Mesendoderm (in vitro differentiated cells): ENCODE measurements around the gene DST.

ENCODE experiments used
- DNase-seq: peaks from one replicate; pipeline ENCODE4 v3.0.0; 2013
- H2AK5ac ChIP-seq: 2 replicates; pipeline ENCODE4 v1.6.1; 2013; ENCODE audit warnings: low read length, inconsistent platforms
- H2BK120ac ChIP-seq: 2 replicates; pipeline ENCODE4 v1.6.1; 2013; ENCODE audit warnings: low read depth, mild to moderate bottlenecking, low read length, moderate library complexity, mixed read lengths
- H2BK15ac ChIP-seq: replicated peaks from 2 replicates; pipeline ENCODE4 v1.6.1; 2013; ENCODE audit warnings: low read depth, mild to moderate bottlenecking, moderate library complexity
- H2BK5ac ChIP-seq: 2 replicates; pipeline ENCODE4 v1.6.1; 2013; ENCODE audit warnings: low read length, inconsistent platforms
- H3K18ac ChIP-seq: 2 replicates; pipeline ENCODE4 v1.6.1; 2013; ENCODE audit warnings: mild to moderate bottlenecking, low read length, mixed read lengths
- H3K23ac ChIP-seq: one replicate; pipeline ENCODE4 v1.6.1; 2013; ENCODE audit warnings: low read length
- H3K27ac ChIP-seq: 2 replicates; pipeline ENCODE4 v1.5.1; 2013; ENCODE audit warnings: low read depth, mild to moderate bottlenecking, inconsistent platforms, low read length, moderate library complexity
- H3K27me3 ChIP-seq: 2 replicates; pipeline ENCODE4 v1.6.1; 2013; ENCODE audit warnings: low read length, control low read depth, mild to moderate bottlenecking, inconsistent platforms; ENCODE audit not compliant: insufficient read depth, poor library complexity
- H3K36me3 ChIP-seq: 2 replicates; pipeline ENCODE4 v1.6.1; 2013; ENCODE audit warnings: low read length, inconsistent platforms; ENCODE audit not compliant: control insufficient read depth, insufficient read depth
- H3K4ac ChIP-seq: one replicate; pipeline ENCODE4 v1.6.1; 2013; ENCODE audit warnings: low read depth, mild to moderate bottlenecking, low read length, moderate library complexity
- H3K4me1 ChIP-seq: 2 replicates; pipeline ENCODE4 v1.6.1; 2013; ENCODE audit warnings: low read depth, low read length, inconsistent platforms; ENCODE audit not compliant: control insufficient read depth
- H3K4me2 ChIP-seq: 2 replicates; pipeline ENCODE4 v1.6.1; 2013; ENCODE audit warnings: low read length
- H3K4me3 ChIP-seq: 2 replicates; pipeline ENCODE4 v1.5.1; 2013; ENCODE audit warnings: mild to moderate bottlenecking, low read length
- H3K56ac ChIP-seq: one replicate; pipeline ENCODE4 v1.6.1; 2013; ENCODE audit warnings: low read length
- H3K79me1 ChIP-seq: 2 replicates; pipeline ENCODE4 v1.6.1; 2013; ENCODE audit warnings: low read length, inconsistent platforms
- H3K79me2 ChIP-seq: 2 replicates; pipeline ENCODE4 v1.6.1; 2013; ENCODE audit warnings: mild to moderate bottlenecking, low read length; ENCODE audit not compliant: control insufficient read depth, insufficient read depth
- H3K9ac ChIP-seq: 2 replicates; pipeline ENCODE4 v1.6.1; 2013; ENCODE audit warnings: low read length, inconsistent platforms
- H4K5ac ChIP-seq: one replicate; pipeline ENCODE4 v1.6.1; 2013; ENCODE audit warnings: low read length
- H4K8ac ChIP-seq: one replicate; pipeline ENCODE4 v1.6.1; 2013; ENCODE audit warnings: low read depth, mild to moderate bottlenecking, control low read depth, low read length, moderate library complexity
- WGBS: extraction: QIAGEN DNeasy Blood & Tissue Kit; methylation state at CpG from one replicate; pipeline ENCODE4 v1.1.7; 2013; ENCODE audit warnings: low lambda C conversion rate, missing lambda C conversion rate; ENCODE audit not compliant: insufficient coverage; ENCODE audit errors: extremely low coverage; 5-methylcytosine and 5-hydroxymethylcytosine counted together

DST gene

DNA sequence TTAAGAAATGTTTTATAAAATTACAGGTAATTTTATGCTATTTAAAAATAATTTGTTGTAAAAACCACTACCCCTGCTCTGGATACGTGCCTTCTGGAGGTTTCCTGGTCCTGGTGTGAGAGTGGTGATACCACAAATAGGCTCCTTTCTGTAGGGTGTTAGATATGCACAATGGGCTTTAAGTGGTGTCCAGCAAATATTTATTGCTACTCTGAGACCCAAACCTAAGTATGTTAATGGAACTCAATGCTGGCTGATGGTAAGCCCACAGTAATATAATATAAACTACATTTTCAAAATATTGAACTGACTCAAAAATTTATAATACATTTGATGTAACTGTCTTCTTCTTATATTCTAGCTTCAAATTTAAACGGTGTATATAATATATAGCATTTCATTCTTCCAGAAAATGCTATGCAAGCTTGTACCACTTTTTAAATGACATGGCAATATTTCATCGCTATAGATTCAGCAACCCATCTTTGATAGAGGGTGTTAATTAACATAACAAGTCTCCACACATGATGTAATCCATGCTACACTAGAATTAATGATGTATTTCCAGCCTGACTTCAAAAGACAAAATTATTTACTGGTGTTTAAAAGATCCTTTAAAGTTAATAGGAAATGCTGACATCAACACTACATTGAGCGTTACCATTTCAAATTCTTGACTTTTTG, 161.9 kb downstream of the DST start:
- no peak overlapping the region for H3K9ac ChIP-seq
- no peak overlapping the region for H2BK15ac ChIP-seq
- H3K79me1 ChIP-seq = no peaks in the 10 kb centered on the region
- no peaks in the 10 kb centered on the region for H3K27me3 ChIP-seq
- no peak overlapping the region for H2BK5ac ChIP-seq
- no peak overlapping the region for H2AK5ac ChIP-seq
- DNase-seq = no peak
- no peaks in the 10 kb centered on the region for H3K79me2 ChIP-seq
- no peak overlapping the region for H3K23ac ChIP-seq
- H3K4ac ChIP-seq = no peak overlapping the region
- no peak overlapping the region for H4K8ac ChIP-seq
- H3K18ac ChIP-seq = no peak overlapping the region
- H3K4me3 ChIP-seq = no peak overlapping the region
- H3K56ac ChIP-seq = no peak overlapping the region
- H4K5ac ChIP-seq = no peak overlapping the region
- WGBS = no CpG with 5 or more reads among the region's 4 CpGs
- H3K36me3 ChIP-seq = no peaks in the 10 kb centered on the region
- no peak overlapping the region for H3K27ac ChIP-seq
- no peak overlapping the region for H3K4me2 ChIP-seq
- no peak overlapping the region for H2BK120ac ChIP-seq
- no peaks in the 10 kb centered on the region for H3K4me1 ChIP-seq

DNA sequence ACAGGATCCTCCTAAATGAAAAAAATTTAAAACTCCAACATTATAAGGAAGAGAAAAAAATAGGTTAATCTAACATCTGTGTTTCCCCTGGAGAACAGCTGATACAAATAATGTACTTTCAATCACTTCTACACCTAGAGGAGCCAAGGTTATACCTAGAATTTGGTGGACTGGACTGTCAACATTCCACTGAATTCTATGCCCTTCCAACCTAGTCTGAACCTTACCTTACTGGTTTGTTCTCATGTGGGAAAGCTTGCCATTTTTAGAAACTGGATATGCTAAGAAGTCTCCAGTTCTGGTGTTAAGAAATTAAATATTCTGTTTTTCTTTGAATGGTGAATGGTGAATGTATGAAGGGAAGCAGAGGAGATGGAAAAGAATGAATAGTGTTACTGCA, 162.4 kb downstream of the DST start:
- Histone ChIP-seq H3K56ac (no peak overlapping the region), H4K8ac (no peak overlapping the region), H2BK15ac (no peak overlapping the region), H3K4me3 (no peak overlapping the region), H3K4ac (no peak overlapping the region), H3K79me2 (no peaks in the 10 kb centered on the region), H2AK5ac (no peak overlapping the region), H3K23ac (no peak overlapping the region), H4K5ac (no peak overlapping the region), H2BK120ac (no peak overlapping the region), H3K27ac (no peak overlapping the region), H3K4me2 (no peak overlapping the region), H3K4me1 (no peaks in the 10 kb centered on the region), H3K79me1 (no peaks in the 10 kb centered on the region), H3K9ac (no peak overlapping the region), H3K27me3 (no peaks in the 10 kb centered on the region), H2BK5ac (no peak overlapping the region), H3K18ac (no peak overlapping the region), H3K36me3 (no peaks in the 10 kb centered on the region)
- DNase-seq = no peak

DNA sequence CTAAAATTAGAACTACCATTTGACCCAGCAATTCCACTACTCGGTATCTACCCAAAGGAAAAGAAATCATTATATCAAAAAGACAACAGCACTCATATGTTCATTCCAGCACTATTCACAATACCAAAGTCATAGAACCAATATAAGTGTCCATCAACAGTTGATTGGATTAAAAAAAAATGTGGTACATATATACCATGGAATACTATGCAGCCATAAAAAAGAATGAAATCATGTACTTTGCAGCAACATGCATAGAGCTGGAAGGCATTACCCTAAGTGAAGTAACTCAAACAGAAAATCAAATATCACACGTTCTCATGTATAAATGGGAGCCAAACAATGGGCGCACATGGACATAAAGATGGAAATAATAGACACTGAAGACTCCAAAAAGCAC, 163.3 kb downstream of the DST start:
- H3K4me2 ChIP-seq = no peak overlapping the region
- H3K27ac ChIP-seq = no peak overlapping the region
- no CpG with 5 or more reads among the region's 3 CpGs for WGBS
- H3K27me3 ChIP-seq = no peaks in the 10 kb centered on the region
- H3K79me1 ChIP-seq = no peaks in the 10 kb centered on the region
- H3K4ac ChIP-seq = no peak overlapping the region
- no peaks in the 10 kb centered on the region for H3K4me1 ChIP-seq
- H3K79me2 ChIP-seq = no peaks in the 10 kb centered on the region
- H3K36me3 ChIP-seq = no peaks in the 10 kb centered on the region
- H3K23ac ChIP-seq = no peak overlapping the region
- no peak overlapping the region for H2BK15ac ChIP-seq
- no peak overlapping the region for H3K56ac ChIP-seq
- H4K5ac ChIP-seq = no peak overlapping the region
- no peak overlapping the region for H3K18ac ChIP-seq
- no peak overlapping the region for H4K8ac ChIP-seq
- H3K4me3 ChIP-seq = no peak overlapping the region
- H2AK5ac ChIP-seq = no peak overlapping the region
- H3K9ac ChIP-seq = no peak overlapping the region
- no peak for DNase-seq
- H2BK120ac ChIP-seq = no peak overlapping the region
- no peak overlapping the region for H2BK5ac ChIP-seq

DNA sequence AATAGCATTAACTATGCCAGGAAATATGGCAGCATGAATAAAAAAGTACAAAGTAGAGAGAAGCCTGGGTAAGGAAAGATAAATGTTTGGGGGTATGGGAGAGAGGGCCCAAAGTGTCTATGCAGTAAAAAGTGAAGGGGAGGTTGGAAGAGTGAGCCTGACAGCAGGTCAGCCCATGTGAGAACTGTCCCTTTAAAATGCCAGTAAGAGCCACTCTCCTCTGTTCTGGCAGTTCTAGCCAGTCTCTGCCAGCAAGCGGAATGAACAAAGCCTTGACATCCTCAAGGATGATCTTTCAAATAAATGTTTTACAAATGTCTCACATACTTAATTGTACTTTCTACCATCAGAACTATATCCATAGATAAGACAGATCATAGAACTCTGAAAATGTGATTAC, 164.5 kb downstream of the DST start:
- H2AK5ac ChIP-seq = no peak overlapping the region
- no peak overlapping the region for H3K4ac ChIP-seq
- no peaks in the 10 kb centered on the region for H3K79me2 ChIP-seq
- no peak overlapping the region for H3K23ac ChIP-seq
- H3K9ac ChIP-seq = no peak overlapping the region
- H3K4me2 ChIP-seq = no peak overlapping the region
- H3K36me3 ChIP-seq = no peaks in the 10 kb centered on the region
- H4K5ac ChIP-seq = no peak overlapping the region
- H3K79me1 ChIP-seq = no peaks in the 10 kb centered on the region
- H3K4me1 ChIP-seq = no peaks in the 10 kb centered on the region
- H4K8ac ChIP-seq = no peak overlapping the region
- no peaks in the 10 kb centered on the region for H3K27me3 ChIP-seq
- no CpG with 5 or more reads among the region's 1 CpG for WGBS
- no peak overlapping the region for H3K4me3 ChIP-seq
- no peak overlapping the region for H2BK15ac ChIP-seq
- H3K18ac ChIP-seq = no peak overlapping the region
- no peak overlapping the region for H3K56ac ChIP-seq
- H3K27ac ChIP-seq = no peak overlapping the region
- no peak overlapping the region for H2BK5ac ChIP-seq
- no peak overlapping the region for H2BK120ac ChIP-seq
- no peak for DNase-seq

DNA sequence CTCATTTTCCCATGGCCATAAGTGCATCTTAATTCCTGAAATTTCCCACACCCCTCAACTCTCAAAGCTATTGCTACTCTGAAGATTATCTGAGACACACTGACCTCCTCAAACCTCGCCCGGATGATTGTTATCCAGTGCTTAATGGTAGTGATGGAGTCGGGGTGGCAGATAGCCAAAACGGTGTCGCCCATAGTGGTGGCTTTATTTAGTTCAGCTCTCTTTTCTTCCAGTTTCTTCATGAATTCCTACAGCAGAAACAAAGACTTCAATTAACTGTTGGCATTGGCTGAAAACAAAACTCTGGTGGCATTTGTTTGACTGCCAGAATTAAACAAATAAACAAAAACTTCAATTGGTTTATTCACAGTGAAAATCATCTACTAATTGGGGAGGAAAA, 165.4 kb downstream of the DST start:
- H4K5ac ChIP-seq = no peak overlapping the region
- H2BK5ac ChIP-seq = no peak overlapping the region
- no peak overlapping the region for H3K27ac ChIP-seq
- H3K27me3 ChIP-seq = no peaks in the 10 kb centered on the region
- no CpG with 5 or more reads among the region's 5 CpGs for WGBS
- no peak overlapping the region for H2BK120ac ChIP-seq
- H3K4me1 ChIP-seq = no peaks in the 10 kb centered on the region
- H3K18ac ChIP-seq = no peak overlapping the region
- H3K79me1 ChIP-seq = no peaks in the 10 kb centered on the region
- no peak overlapping the region for H2AK5ac ChIP-seq
- H3K79me2 ChIP-seq = no peaks in the 10 kb centered on the region
- no peak overlapping the region for H3K56ac ChIP-seq
- H3K36me3 ChIP-seq = no peaks in the 10 kb centered on the region
- H2BK15ac ChIP-seq = no peak overlapping the region
- no peak overlapping the region for H3K4me2 ChIP-seq
- no peak overlapping the region for H3K9ac ChIP-seq
- H3K4ac ChIP-seq = no peak overlapping the region
- H4K8ac ChIP-seq = no peak overlapping the region
- no peak overlapping the region for H3K4me3 ChIP-seq
- no peak overlapping the region for H3K23ac ChIP-seq
- no peak for DNase-seq

DNA sequence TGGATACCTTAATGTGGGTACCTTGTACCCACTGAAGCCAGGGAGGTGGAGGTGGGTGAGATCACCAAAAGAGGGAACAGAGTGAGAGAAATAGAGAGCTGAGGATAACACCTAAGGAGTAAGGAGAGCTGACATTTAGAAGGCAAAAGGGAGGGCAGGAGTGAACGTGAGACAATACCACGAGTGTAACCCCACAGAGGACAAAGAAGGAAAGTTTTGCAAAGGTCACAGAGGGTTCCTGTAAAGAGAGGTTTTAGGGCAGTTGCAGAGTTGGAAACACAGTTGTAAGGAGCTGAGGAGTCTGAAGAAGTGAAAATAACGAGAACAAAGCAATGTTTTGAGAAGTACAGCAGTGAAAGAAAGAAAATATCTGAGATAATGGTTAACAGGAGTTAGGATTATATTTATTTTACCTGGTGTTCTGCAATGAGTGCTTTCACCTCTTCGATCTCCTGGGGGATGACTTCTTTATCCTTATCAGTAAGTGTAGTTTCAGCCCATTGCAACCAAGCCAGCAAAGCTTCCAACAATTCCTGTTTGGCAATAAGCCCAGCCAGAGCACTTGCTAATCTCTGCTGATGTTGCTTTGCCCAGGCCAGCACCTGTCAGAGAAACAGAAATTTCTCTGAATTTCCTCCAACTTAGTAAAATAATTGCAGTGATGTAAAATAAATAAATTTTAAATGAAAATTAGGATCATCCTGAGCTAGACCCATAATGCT, 166.8 kb downstream of the DST start:
- no peaks in the 10 kb centered on the region for H3K79me2 ChIP-seq
- no peak overlapping the region for H4K8ac ChIP-seq

More for the DNA sequence above, 166.8 kb downstream of the DST start:
- no CpG with 5 or more reads among the region's 4 CpGs for WGBS
- H3K27ac ChIP-seq = no peak overlapping the region
- no peaks in the 10 kb centered on the region for H3K36me3 ChIP-seq
- no peak overlapping the region for H3K4ac ChIP-seq
- no peak overlapping the region for H2AK5ac ChIP-seq
- H3K79me1 ChIP-seq = no peaks in the 10 kb centered on the region
- DNase-seq = no peak
- no peak overlapping the region for H3K4me2 ChIP-seq
- H3K18ac ChIP-seq = no peak overlapping the region
- no peak overlapping the region for H2BK5ac ChIP-seq
- no peak overlapping the region for H3K56ac ChIP-seq
- H3K23ac ChIP-seq = no peak overlapping the region
- no peak overlapping the region for H3K9ac ChIP-seq
- no peak overlapping the region for H2BK120ac ChIP-seq
- H3K27me3 ChIP-seq = no peaks in the 10 kb centered on the region
- H2BK15ac ChIP-seq = no peak overlapping the region
- no peak overlapping the region for H4K5ac ChIP-seq
- no peak overlapping the region for H3K4me3 ChIP-seq
- H3K4me1 ChIP-seq = no peaks in the 10 kb centered on the region
